ENCODE measurements around the gene RHBDL3.

RHBDL3 gene

GRCh38 chr17:32361270-32361669 lies 95.6 kb downstream of the RHBDL3 start:
- H3K9me3 ChIP-seq (replicated peaks; ENCODE audit: insufficient read depth, low read length): no peaks in the 10 kb centered on the region
- no peaks in the 10 kb centered on the region for H3K27me3 ChIP-seq (replicated peaks; ENCODE audit: insufficient read depth, low read length)
- no peak overlapping the region for H3K27ac ChIP-seq (ENCODE audit: low read length)
- H3F3A ChIP-seq (ENCODE audit: insufficient read depth, low read length): peaks cover 3% of the 10 kb centered on the region
- TF ChIP-seq, protein P1, sequence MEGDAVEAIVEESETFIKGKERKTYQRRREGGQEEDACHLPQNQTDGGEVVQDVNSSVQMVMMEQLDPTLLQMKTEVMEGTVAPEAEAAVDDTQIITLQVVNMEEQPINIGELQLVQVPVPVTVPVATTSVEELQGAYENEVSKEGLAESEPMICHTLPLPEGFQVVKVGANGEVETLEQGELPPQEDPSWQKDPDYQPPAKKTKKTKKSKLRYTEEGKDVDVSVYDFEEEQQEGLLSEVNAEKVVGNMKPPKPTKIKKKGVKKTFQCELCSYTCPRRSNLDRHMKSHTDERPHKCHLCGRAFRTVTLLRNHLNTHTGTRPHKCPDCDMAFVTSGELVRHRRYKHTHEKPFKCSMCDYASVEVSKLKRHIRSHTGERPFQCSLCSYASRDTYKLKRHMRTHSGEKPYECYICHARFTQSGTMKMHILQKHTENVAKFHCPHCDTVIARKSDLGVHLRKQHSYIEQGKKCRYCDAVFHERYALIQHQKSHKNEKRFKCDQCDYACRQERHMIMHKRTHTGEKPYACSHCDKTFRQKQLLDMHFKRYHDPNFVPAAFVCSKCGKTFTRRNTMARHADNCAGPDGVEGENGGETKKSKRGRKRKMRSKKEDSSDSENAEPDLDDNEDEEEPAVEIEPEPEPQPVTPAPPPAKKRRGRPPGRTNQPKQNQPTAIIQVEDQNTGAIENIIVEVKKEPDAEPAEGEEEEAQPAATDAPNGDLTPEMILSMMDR (IDR thresholded peaks at IDR 0.05; ENCODE audit: low read length): no peak
- TF ChIP-seq EZH2phosphoT487 (IDR thresholded peaks at IDR 0.05; ENCODE audit: low read length) (no peak), EZH2 (optimal IDR thresholded peaks at IDR 0.05; ENCODE audit: low read depth, low read length) (no peak)
- peaks cover 49% of the 10 kb centered on the region for H4K20me1 ChIP-seq (ENCODE audit: insufficient read depth, low read length)
- H3K36me3 ChIP-seq (replicated peaks; ENCODE audit: insufficient read depth, low read length): peaks cover 45% of the 10 kb centered on the region
- no peak overlapping the region for H2AFZ ChIP-seq (ENCODE audit: low read length)
- peaks cover 96% of the 10 kb centered on the region for H3K79me2 ChIP-seq (ENCODE audit: low read length)
- no peak overlapping the region for H3K4me2 ChIP-seq (ENCODE audit: low read depth, low read length)
- no peaks in the 10 kb centered on the region for H3K4me1 ChIP-seq (ENCODE audit: low read length)
- H3K4me3 ChIP-seq (ENCODE audit: low read length): no peak overlapping the region
- H3K9ac ChIP-seq (ENCODE audit: low read length): no peak overlapping the region
- no peaks in the 10 kb centered on the region for H3K9me2 ChIP-seq (replicated peaks; ENCODE audit: insufficient read depth, low read length)
- DNase-seq: no peak

DNA sequence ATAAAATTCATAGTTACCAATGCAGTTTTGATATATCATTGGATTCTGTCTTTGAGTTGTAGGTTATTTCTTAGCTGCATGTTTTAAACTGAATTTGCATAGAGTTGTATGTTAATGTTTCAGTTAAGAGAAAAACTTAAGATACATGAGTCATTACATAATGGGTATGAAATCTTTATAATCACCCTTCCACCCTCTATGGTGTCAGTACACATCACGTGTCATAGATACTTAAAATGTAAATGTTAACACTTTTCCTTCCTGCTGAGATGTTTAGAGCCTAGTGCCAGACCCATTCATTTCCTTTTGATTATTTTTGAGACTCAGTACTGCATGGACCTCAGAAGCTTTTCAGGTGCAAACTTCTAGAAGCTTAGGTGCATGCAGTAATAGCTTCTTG lies 104.8 kb downstream of the RHBDL3 start:
- Histone ChIP-seq H3K9me3 (replicated peaks; ENCODE audit: insufficient read depth, low read length) (no peaks in the 10 kb centered on the region), H3K9ac (ENCODE audit: low read length) (no peak overlapping the region), H3K9me2 (replicated peaks; ENCODE audit: insufficient read depth, low read length) (no peaks in the 10 kb centered on the region), H3K27ac (ENCODE audit: low read length) (no peak overlapping the region), H3K4me3 (ENCODE audit: low read length) (no peak overlapping the region), H3K79me2 (ENCODE audit: low read length) (peaks cover 91% of the 10 kb centered on the region), H3K36me3 (replicated peaks; ENCODE audit: insufficient read depth, low read length) (peaks cover 37% of the 10 kb centered on the region), H4K20me1 (ENCODE audit: insufficient read depth, low read length) (peaks cover 30% of the 10 kb centered on the region; the same call in 1 of the 2 replicates), H3K4me2 (ENCODE audit: low read depth, low read length) (no peak overlapping the region), H3F3A (ENCODE audit: insufficient read depth, low read length) (0 out of 2 replicates have a peak, but pooled peaks cover 3% of the 10 kb centered on the region), H2AFZ (ENCODE audit: low read length) (no peak overlapping the region), H3K27me3 (replicated peaks; ENCODE audit: insufficient read depth, low read length) (no peaks in the 10 kb centered on the region), H3K4me1 (ENCODE audit: low read length) (no peaks in the 10 kb centered on the region)
- DNase-seq: no peak
- TF ChIP-seq, protein P1 (IDR thresholded peaks at IDR 0.05; ENCODE audit: low read length): no peak
- no peak for TF ChIP-seq EZH2 (optimal IDR thresholded peaks at IDR 0.05; ENCODE audit: low read depth, low read length)
- no peak for TF ChIP-seq EZH2phosphoT487 (IDR thresholded peaks at IDR 0.05; ENCODE audit: low read length)
